GM12878 (cell line): Measurements from ENCODE around the gene TAPT1.

Experiments used
- CHD2 ChIP-seq: IDR thresholded peaks from 2 replicates; pipeline ENCODE4 v1.6.1; 2011; ENCODE audit warnings: low read depth, low read length, improper control_type of control experiment, borderline replicate concordance
- CTCF ChIP-seq, 3 experiments: IDR thresholded peaks in 2 of 3; conservative IDR thresholded peaks in 1 of 3; 2 replicates each; pipeline ENCODE4 v1.5.1; 2011; ENCODE audit warnings: low read depth in 3 of 3, low read length in 3 of 3, mild to moderate bottlenecking in 3 of 3, control low read depth in 2 of 3, moderate library complexity in 2 of 3, inconsistent platforms in 1 of 3, mixed read lengths in 1 of 3; ENCODE audit not compliant: control insufficient read depth in 2 of 3, insufficient read depth in 1 of 3; ENCODE audit errors: extremely low read depth in 1 of 3
- EZH2 ChIP-seq: IDR thresholded peaks from 2 replicates; pipeline ENCODE4 v1.6.1; 2012; ENCODE audit warnings: low read depth, mild to moderate bottlenecking, control low read depth, inconsistent platforms, low read length, borderline replicate concordance; ENCODE audit not compliant: control insufficient read depth
- MAX ChIP-seq: IDR thresholded peaks from 2 replicates; pipeline ENCODE4 v1.6.1; 2012; ENCODE audit warnings: low read depth, low read length, improper control_type of control experiment
- RELA ChIP-seq: fragments of 450-650 bp; IDR thresholded peaks from 2 replicates; pipeline ENCODE4 v1.8.0; 2014; ENCODE audit warnings: borderline replicate concordance; ENCODE audit not compliant: partially characterized antibody
- RFX5 ChIP-seq: IDR thresholded peaks from 2 replicates; pipeline ENCODE4 v1.6.1; 2011; ENCODE audit warnings: low read depth, low read length, improper control_type of control experiment

- no peak for TF ChIP-seq MAX
- TF ChIP-seq RELA, result no peak
- no peak for TF ChIP-seq EZH2
- no peak for TF ChIP-seq CHD2
- no peak for TF ChIP-seq RFX5
- no peak for TF ChIP-seq CTCF (IDR thresholded peaks at IDR 0.05 in 2 of 3, conservative IDR thresholded peaks at IDR 0.05 in 1 of 3; ENCODE audit: control insufficient read depth in 2 of 3, extremely low read depth in 1 of 3, insufficient read depth in 1 of 3, low read depth in 3 of 3, low read length in 3 of 3)
Measured at GRCh38 chr4:16117164-16117563, 109.1 kb downstream of the TAPT1 start.
